Mesendoderm (in vitro differentiated cells): ENCODE data around the gene ARHGAP10.

Source experiments
- DNase-seq: peaks from one replicate; pipeline ENCODE4 v3.0.0; 2013
- H2AK5ac ChIP-seq: 2 replicates; pipeline ENCODE4 v1.6.1; 2013; ENCODE audit warnings: low read length, inconsistent platforms
- H2BK120ac ChIP-seq: 2 replicates; pipeline ENCODE4 v1.6.1; 2013; ENCODE audit warnings: low read depth, mild to moderate bottlenecking, low read length, moderate library complexity, mixed read lengths
- H2BK15ac ChIP-seq: replicated peaks from 2 replicates; pipeline ENCODE4 v1.6.1; 2013; ENCODE audit warnings: low read depth, mild to moderate bottlenecking, moderate library complexity
- H2BK5ac ChIP-seq: 2 replicates; pipeline ENCODE4 v1.6.1; 2013; ENCODE audit warnings: low read length, inconsistent platforms
- H3K18ac ChIP-seq: 2 replicates; pipeline ENCODE4 v1.6.1; 2013; ENCODE audit warnings: mild to moderate bottlenecking, low read length, mixed read lengths
- H3K23ac ChIP-seq: one replicate; pipeline ENCODE4 v1.6.1; 2013; ENCODE audit warnings: low read length
- H3K27ac ChIP-seq: 2 replicates; pipeline ENCODE4 v1.5.1; 2013; ENCODE audit warnings: low read depth, mild to moderate bottlenecking, inconsistent platforms, low read length, moderate library complexity
- H3K27me3 ChIP-seq: 2 replicates; pipeline ENCODE4 v1.6.1; 2013; ENCODE audit warnings: low read length, control low read depth, mild to moderate bottlenecking, inconsistent platforms; ENCODE audit not compliant: insufficient read depth, poor library complexity
- H3K36me3 ChIP-seq: 2 replicates; pipeline ENCODE4 v1.6.1; 2013; ENCODE audit warnings: low read length, inconsistent platforms; ENCODE audit not compliant: control insufficient read depth, insufficient read depth
- H3K4ac ChIP-seq: one replicate; pipeline ENCODE4 v1.6.1; 2013; ENCODE audit warnings: low read depth, mild to moderate bottlenecking, low read length, moderate library complexity
- H3K4me1 ChIP-seq: 2 replicates; pipeline ENCODE4 v1.6.1; 2013; ENCODE audit warnings: low read depth, low read length, inconsistent platforms; ENCODE audit not compliant: control insufficient read depth
- H3K4me2 ChIP-seq: 2 replicates; pipeline ENCODE4 v1.6.1; 2013; ENCODE audit warnings: low read length
- H3K4me3 ChIP-seq: 2 replicates; pipeline ENCODE4 v1.5.1; 2013; ENCODE audit warnings: mild to moderate bottlenecking, low read length
- H3K56ac ChIP-seq: one replicate; pipeline ENCODE4 v1.6.1; 2013; ENCODE audit warnings: low read length
- H3K79me1 ChIP-seq: 2 replicates; pipeline ENCODE4 v1.6.1; 2013; ENCODE audit warnings: low read length, inconsistent platforms
- H3K79me2 ChIP-seq: 2 replicates; pipeline ENCODE4 v1.6.1; 2013; ENCODE audit warnings: mild to moderate bottlenecking, low read length; ENCODE audit not compliant: control insufficient read depth, insufficient read depth
- H3K9ac ChIP-seq: 2 replicates; pipeline ENCODE4 v1.6.1; 2013; ENCODE audit warnings: low read length, inconsistent platforms
- H4K5ac ChIP-seq: one replicate; pipeline ENCODE4 v1.6.1; 2013; ENCODE audit warnings: low read length
- H4K8ac ChIP-seq: one replicate; pipeline ENCODE4 v1.6.1; 2013; ENCODE audit warnings: low read depth, mild to moderate bottlenecking, control low read depth, low read length, moderate library complexity
- WGBS: extraction: QIAGEN DNeasy Blood & Tissue Kit; methylation state at CpG from one replicate; pipeline ENCODE4 v1.1.7; 2013; ENCODE audit warnings: low lambda C conversion rate, missing lambda C conversion rate; ENCODE audit not compliant: insufficient coverage; ENCODE audit errors: extremely low coverage; 5-methylcytosine and 5-hydroxymethylcytosine counted together

Gene ARHGAP10

DNA sequence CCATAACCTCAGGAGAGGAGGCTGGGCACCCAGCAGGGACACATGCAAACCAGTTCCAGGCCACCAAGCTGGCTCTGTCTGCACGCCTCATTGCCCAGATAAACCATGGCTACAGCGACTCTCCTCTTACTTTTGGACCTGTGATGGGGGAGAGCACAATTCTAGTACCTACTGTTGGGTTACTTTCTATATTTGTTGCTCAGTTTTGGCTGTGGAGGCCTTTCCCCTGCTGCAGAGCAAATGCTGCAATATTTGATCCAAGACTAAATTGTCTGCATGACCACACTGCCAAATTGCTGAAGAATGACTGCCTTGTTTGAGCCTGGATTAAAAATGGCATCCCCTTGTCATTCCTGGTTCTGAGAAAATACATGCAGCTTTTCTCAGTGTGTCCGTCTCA is 253.5 kb downstream of the ARHGAP10 start:
- no peak overlapping the region for H2BK120ac ChIP-seq
- no peak overlapping the region for H3K23ac ChIP-seq
- H3K4me2 ChIP-seq = no peak overlapping the region
- H4K8ac ChIP-seq = no peak overlapping the region
- H3K27ac ChIP-seq = no peak overlapping the region
- no peak overlapping the region for H2AK5ac ChIP-seq
- H3K79me2 ChIP-seq = no peaks in the 10 kb centered on the region
- no peak overlapping the region for H3K9ac ChIP-seq
- no peak overlapping the region for H3K18ac ChIP-seq
- no peak overlapping the region for H4K5ac ChIP-seq
- H3K4me1 ChIP-seq = peaks cover 14% of the 10 kb centered on the region
- peaks cover 3% of the 10 kb centered on the region for H3K79me1 ChIP-seq
- WGBS = no CpG with 5 or more reads among the region's 3 CpGs
- H2BK15ac ChIP-seq = no peak overlapping the region
- H2BK5ac ChIP-seq = no peak overlapping the region
- no peak overlapping the region for H3K56ac ChIP-seq
- DNase-seq = no peak
- H3K4ac ChIP-seq = no peak overlapping the region
- H3K4me3 ChIP-seq = no peak overlapping the region
- H3K36me3 ChIP-seq = no peaks in the 10 kb centered on the region
- H3K27me3 ChIP-seq = no peaks in the 10 kb centered on the region

DNA sequence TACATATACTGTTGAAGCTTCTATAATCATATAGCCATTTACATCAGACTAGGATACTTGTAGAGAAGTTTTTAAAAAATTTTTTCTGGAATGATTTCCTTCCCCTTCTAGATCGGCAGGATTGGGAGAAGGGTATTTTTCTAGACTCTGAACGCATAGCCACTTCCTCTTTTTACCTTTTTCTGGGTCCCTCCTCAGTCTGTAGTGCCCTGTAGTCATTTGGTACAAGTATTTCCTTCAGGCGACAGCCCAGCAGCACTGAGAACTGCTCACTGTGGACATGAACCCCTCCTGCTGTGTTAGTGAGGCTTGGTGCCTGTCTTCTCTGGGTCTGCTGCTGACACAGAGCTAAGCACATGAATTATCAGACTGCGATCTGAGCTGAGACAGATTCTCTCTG is 255.4 kb downstream of the ARHGAP10 start:
- H4K8ac ChIP-seq = no peak overlapping the region
- no peak overlapping the region for H4K5ac ChIP-seq
- no peak overlapping the region for H2BK120ac ChIP-seq
- no peak overlapping the region for H3K18ac ChIP-seq
- no peaks in the 10 kb centered on the region for H3K36me3 ChIP-seq
- no CpG with 5 or more reads among the region's 4 CpGs for WGBS
- no peak overlapping the region for H3K4me2 ChIP-seq
- H3K23ac ChIP-seq = no peak overlapping the region
- peak overlapping the region; percentile 50 for H2AK5ac ChIP-seq
- H3K79me1 ChIP-seq = peaks cover 3% of the 10 kb centered on the region
- peak; percentile 29 for DNase-seq
- peak overlapping the region; percentile 26 for H3K56ac ChIP-seq
- no peak overlapping the region for H3K4me3 ChIP-seq
- H3K4me1 ChIP-seq = peaks cover 14% of the 10 kb centered on the region
- no peaks in the 10 kb centered on the region for H3K27me3 ChIP-seq
- no peak overlapping the region for H3K9ac ChIP-seq
- no peaks in the 10 kb centered on the region for H3K79me2 ChIP-seq
- peak overlapping the region; percentile 5 for H2BK5ac ChIP-seq
- no peak overlapping the region for H3K27ac ChIP-seq
- peak overlapping the region; percentile 6 for H3K4ac ChIP-seq
- no peak overlapping the region for H2BK15ac ChIP-seq

DNA sequence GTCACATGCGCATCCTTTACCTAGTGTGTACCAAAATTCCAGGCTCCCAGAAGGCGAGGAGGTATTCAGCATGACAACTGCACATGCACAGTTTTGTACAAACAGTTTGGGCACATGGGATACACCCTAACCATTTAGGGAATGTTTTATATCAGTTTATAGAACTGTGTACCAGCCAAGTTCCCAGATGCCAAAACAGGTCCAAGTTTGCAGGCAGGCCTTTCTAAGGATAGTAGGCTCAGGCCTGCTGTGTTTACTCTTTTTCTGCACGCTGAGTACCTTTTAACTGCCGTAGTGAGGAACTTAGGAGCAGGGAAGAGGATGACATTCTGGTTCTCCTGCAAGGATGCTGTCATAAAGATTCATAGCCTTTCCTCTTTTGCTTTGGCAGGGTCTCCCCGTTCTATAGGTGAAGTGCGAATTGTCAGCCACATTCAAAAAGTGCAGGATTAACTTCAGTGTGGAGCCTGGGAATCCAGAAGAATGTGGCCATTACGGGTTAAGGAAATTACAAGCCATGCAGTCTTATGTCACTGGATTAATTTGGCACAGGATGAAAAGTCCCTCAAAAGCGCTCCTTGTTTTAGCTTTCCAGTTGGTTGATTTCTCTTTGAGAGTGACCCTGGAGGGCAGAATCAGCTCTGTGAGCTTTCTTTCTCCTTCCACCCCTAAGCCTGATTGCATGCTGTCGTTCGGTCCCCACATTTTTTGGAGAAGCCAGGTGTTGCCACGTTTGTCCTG is 259.8 kb downstream of the ARHGAP10 start:
- Histone ChIP-seq H3K36me3 (no peaks in the 10 kb centered on the region), H3K23ac (no peak overlapping the region), H3K18ac (peak overlapping the region; percentile 41), H3K9ac (no peak overlapping the region), H3K4me1 (peaks cover 14% of the 10 kb centered on the region), H3K56ac (no peak overlapping the region), H3K27me3 (no peaks in the 10 kb centered on the region), H4K5ac (no peak overlapping the region), H2BK5ac (no peak overlapping the region), H3K79me1 (no peaks in the 10 kb centered on the region), H2AK5ac (no peak overlapping the region), H3K27ac (no peak overlapping the region), H3K4me3 (no peak overlapping the region), H3K4ac (peak overlapping the region; percentile 24), H2BK15ac (no peak overlapping the region), H3K79me2 (no peaks in the 10 kb centered on the region), H3K4me2 (no peak overlapping the region), H2BK120ac (no peak overlapping the region), H4K8ac (no peak overlapping the region)
- no CpG with 5 or more reads among the region's 11 CpGs for WGBS
- DNase-seq = no peak

GRCh38 chr4:147994076-147994475 is 262.2 kb downstream of the ARHGAP10 start:
- DNase-seq = no peak
- no peak overlapping the region for H2AK5ac ChIP-seq
- no peak overlapping the region for H3K4ac ChIP-seq
- no CpG with 5 or more reads among the region's 3 CpGs for WGBS
- no peak overlapping the region for H3K4me2 ChIP-seq
- H3K27me3 ChIP-seq = no peaks in the 10 kb centered on the region
- H3K27ac ChIP-seq = no peak overlapping the region
- H4K8ac ChIP-seq = peak overlapping the region; percentile 39
- no peaks in the 10 kb centered on the region for H3K79me1 ChIP-seq
- H3K36me3 ChIP-seq = no peaks in the 10 kb centered on the region
- no peak overlapping the region for H2BK120ac ChIP-seq
- no peak overlapping the region for H3K23ac ChIP-seq
- H2BK15ac ChIP-seq = no peak overlapping the region
- no peaks in the 10 kb centered on the region for H3K79me2 ChIP-seq
- no peak overlapping the region for H3K18ac ChIP-seq
- no peak overlapping the region for H3K4me3 ChIP-seq
- peaks cover 2% of the 10 kb centered on the region for H3K4me1 ChIP-seq
- H4K5ac ChIP-seq = no peak overlapping the region
- H3K9ac ChIP-seq = no peak overlapping the region
- no peak overlapping the region for H2BK5ac ChIP-seq
- H3K56ac ChIP-seq = no peak overlapping the region

- peaks cover 2% of the 10 kb centered on the region for H3K4me1 ChIP-seq
- no peak for DNase-seq
- no peak overlapping the region for H3K23ac ChIP-seq
- no peak overlapping the region for H3K4me3 ChIP-seq
- no peak overlapping the region for H3K4me2 ChIP-seq
- no CpG with 5 or more reads among the region's 10 CpGs for WGBS
- no peak overlapping the region for H3K9ac ChIP-seq
- H3K27me3 ChIP-seq = no peaks in the 10 kb centered on the region
- H2AK5ac ChIP-seq = no peak overlapping the region
- H2BK15ac ChIP-seq = no peak overlapping the region
- no peaks in the 10 kb centered on the region for H3K36me3 ChIP-seq
- H3K56ac ChIP-seq = no peak overlapping the region
- H3K27ac ChIP-seq = no peak overlapping the region
- H2BK5ac ChIP-seq = no peak overlapping the region
- H4K8ac ChIP-seq = no peak overlapping the region
- H4K5ac ChIP-seq = no peak overlapping the region
- no peak overlapping the region for H3K18ac ChIP-seq
- no peaks in the 10 kb centered on the region for H3K79me2 ChIP-seq
- no peaks in the 10 kb centered on the region for H3K79me1 ChIP-seq
- no peak overlapping the region for H2BK120ac ChIP-seq
- H3K4ac ChIP-seq = no peak overlapping the region
These were observed 262.9 kb downstream of the ARHGAP10 start for GRCh38 chr4:147994491-147995385.
